Measurements from ENCODE around the gene MAML1. TPM values are rescaled to one million over a fixed set of nuclear protein-coding genes. Genes with fewer than 3 reads are reported as not detected.

Gene MAML1
- total RNA-seq, 3 donors from 2014 or later (not counting 1 experiment from before 2014, with no cell fraction given): 28.8 to 45.4 (median 37.6) TPM

DNA sequence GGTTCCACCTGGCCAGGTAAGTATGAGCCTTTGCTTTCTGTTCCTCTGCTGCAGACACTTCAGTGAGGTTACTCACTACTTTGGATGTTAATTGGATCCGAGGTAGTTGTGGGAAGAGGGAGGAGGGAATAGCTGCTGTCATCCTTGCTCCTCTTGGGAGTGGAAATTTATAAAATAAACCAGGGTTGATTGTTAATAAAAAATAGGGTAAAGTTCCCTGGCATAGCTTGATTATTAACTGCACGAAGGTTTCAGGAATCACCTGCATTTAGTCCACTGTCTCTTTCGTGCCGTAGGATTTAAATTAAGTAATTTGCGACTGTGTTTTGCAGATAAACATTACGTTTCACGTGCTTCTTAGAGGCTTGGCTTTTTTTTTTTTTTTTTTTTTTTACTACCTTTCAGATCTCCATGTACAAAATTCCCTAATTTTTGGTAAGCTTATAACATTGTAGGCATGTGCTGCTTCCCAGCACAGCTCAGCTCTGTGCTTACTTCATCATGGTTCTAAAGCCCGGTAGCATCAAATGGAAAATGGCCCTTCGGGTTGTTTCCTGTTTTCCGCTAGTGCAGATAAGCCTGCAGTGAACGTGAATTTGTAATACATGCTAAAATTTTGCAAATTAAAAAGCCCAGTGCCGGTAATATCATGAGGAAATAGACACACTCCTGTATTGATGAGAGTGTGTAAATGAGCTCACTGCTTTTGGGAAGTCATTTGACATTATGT lies 34.3 kb downstream of the MAML1 start:
- H3K36me3 Mint-ChIP-seq: no peaks in the 10 kb centered on the region
- ATAC-seq (no peak), DNase-seq (no peak)
- no peak overlapping the region for H3K27ac ChIP-seq (ENCODE audit: low read length)
- peaks cover 64% of the 10 kb centered on the region for H3K36me3 ChIP-seq (ENCODE audit: control insufficient read depth, insufficient read depth, low read length)
- no peak overlapping the region for H3K4me3 ChIP-seq (ENCODE audit: low read length)
- no peak overlapping the region for H3K4me3 Mint-ChIP-seq
- TF ChIP-seq, protein P1, sequence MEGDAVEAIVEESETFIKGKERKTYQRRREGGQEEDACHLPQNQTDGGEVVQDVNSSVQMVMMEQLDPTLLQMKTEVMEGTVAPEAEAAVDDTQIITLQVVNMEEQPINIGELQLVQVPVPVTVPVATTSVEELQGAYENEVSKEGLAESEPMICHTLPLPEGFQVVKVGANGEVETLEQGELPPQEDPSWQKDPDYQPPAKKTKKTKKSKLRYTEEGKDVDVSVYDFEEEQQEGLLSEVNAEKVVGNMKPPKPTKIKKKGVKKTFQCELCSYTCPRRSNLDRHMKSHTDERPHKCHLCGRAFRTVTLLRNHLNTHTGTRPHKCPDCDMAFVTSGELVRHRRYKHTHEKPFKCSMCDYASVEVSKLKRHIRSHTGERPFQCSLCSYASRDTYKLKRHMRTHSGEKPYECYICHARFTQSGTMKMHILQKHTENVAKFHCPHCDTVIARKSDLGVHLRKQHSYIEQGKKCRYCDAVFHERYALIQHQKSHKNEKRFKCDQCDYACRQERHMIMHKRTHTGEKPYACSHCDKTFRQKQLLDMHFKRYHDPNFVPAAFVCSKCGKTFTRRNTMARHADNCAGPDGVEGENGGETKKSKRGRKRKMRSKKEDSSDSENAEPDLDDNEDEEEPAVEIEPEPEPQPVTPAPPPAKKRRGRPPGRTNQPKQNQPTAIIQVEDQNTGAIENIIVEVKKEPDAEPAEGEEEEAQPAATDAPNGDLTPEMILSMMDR (IDR thresholded peaks at IDR 0.05): no peak
- H3K4me1 Mint-ChIP-seq: peaks cover 25 to 31% of the 10 kb centered on the region in 2 donors
- H3K27ac Mint-ChIP-seq: no peak overlapping the region
- 80% methylated on average over 12 of the region's 12 CpGs for WGBS (ENCODE audit: insufficient coverage)
- no peaks in the 10 kb centered on the region for H3K9me3 ChIP-seq (ENCODE audit: control insufficient read depth, insufficient read depth, low read length)
- no peaks in the 10 kb centered on the region for H3K27me3 ChIP-seq (ENCODE audit: control insufficient read depth, insufficient read depth, low read length)
- H3K9me3 Mint-ChIP-seq: no peaks in the 10 kb centered on the region
- no peaks in the 10 kb centered on the region for H3K27me3 Mint-ChIP-seq (ENCODE audit: low read depth in 2 of 2)
- peaks cover 15% of the 10 kb centered on the region for H3K4me1 ChIP-seq (ENCODE audit: control insufficient read depth, insufficient read depth, low read length)
- intact Hi-C loops (cut with micrococcal nuclease): no loop called here

DNA sequence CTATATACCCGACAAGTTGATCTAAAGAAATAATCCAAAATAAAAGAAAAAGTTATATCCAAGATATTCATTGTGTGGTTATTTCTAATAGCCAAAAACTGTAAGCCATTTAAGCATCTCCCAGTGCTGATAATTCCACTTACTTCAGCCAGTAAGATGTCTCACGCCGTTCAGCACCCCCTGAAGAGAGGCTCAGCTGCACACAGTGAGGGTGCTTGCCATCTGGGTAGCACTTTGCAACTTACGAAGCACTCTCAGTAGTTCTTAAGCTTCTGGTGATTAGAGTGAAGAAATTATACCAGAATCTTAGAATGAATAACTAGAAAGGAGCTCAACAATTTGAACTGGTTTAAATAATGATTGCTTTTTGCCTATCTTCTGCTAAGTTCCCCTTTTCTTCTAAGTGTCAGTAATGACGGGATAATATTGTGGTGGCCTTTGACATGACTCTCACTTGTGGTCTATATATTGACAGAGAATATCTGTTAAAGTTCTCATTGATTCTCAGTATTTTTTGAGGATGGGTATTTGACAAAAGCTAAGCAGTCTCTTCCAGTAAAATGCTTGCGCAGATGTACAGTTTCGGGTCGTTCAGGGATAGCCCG lies 35.0 kb downstream of the MAML1 start:
- 97% methylated on average over 8 of the region's 9 CpGs for WGBS (ENCODE audit: insufficient coverage)
- no peak overlapping the region for H3K4me3 ChIP-seq (ENCODE audit: low read length)
- no peak for DNase-seq
- no peaks in the 10 kb centered on the region for H3K27me3 ChIP-seq (ENCODE audit: control insufficient read depth, insufficient read depth, low read length)
- H3K27ac Mint-ChIP-seq: no peak overlapping the region
- H3K36me3 Mint-ChIP-seq: no peaks in the 10 kb centered on the region
- ATAC-seq: no peak
- no peak overlapping the region for H3K27ac ChIP-seq (ENCODE audit: low read length)
- intact Hi-C loops (cut with micrococcal nuclease): no loop called here
- H3K4me3 Mint-ChIP-seq: no peak overlapping the region
- H3K9me3 Mint-ChIP-seq: no peaks in the 10 kb centered on the region
- no peaks in the 10 kb centered on the region for H3K9me3 ChIP-seq (ENCODE audit: control insufficient read depth, insufficient read depth, low read length)
- H3K4me1 ChIP-seq (ENCODE audit: control insufficient read depth, insufficient read depth, low read length): peaks cover 8% of the 10 kb centered on the region
- TF ChIP-seq, protein P1 (IDR thresholded peaks at IDR 0.05): no peak
- H3K4me1 Mint-ChIP-seq: peaks cover 22 to 24% of the 10 kb centered on the region in 2 donors
- no peaks in the 10 kb centered on the region for H3K27me3 Mint-ChIP-seq (ENCODE audit: low read depth in 2 of 2)
- H3K36me3 ChIP-seq (ENCODE audit: control insufficient read depth, insufficient read depth, low read length): peaks cover 69% of the 10 kb centered on the region

DNA sequence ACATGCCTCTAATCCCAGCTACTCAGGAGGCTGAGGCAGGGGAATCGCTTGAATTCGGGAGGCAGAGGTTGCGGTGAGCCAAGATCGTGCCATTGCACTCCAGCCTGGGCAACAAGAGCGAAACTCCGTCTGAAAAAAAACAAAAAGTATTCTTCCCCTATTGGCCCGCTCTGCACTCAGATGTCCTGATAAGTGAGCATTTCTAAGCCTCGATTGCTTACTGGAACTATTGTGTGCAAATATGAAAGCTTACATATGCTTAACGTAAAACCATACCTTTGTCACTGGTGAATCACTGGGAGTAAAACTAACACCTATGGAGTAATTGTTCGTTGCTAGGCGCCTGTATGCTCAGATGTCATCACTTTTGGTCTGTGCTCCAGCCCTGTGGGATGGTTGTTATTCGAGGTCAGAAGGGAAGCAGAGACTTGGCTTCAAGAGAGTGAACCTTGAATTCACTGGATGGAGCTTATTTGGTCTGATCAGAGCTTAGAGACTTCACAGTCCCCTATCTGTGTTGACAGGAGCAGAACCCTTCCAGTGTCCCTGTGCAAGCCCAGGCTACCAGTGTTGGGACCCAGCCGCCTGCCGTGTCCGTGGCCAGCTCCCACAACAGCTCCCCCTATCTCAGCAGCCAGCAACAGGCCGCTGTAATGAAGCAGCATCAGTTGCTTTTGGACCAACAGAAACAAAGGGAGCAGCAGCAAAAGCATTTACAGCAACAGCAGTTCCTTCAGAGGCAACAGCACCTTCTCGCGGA lies 35.9 kb downstream of the MAML1 start:
- H3K36me3 ChIP-seq (ENCODE audit: control insufficient read depth, insufficient read depth, low read length): peaks cover 77% of the 10 kb centered on the region
- no peaks in the 10 kb centered on the region for H3K9me3 ChIP-seq (ENCODE audit: control insufficient read depth, insufficient read depth, low read length)
- Mint-ChIP-seq H3K4me1 (peaks cover 18 to 19% of the 10 kb centered on the region in 2 donors), H3K27ac (no peak overlapping the region), H3K9me3 (no peaks in the 10 kb centered on the region), H3K36me3 (no peaks in the 10 kb centered on the region), H3K4me3 (no peak overlapping the region), H3K27me3 (ENCODE audit: low read depth in 2 of 2) (no peaks in the 10 kb centered on the region)
- H3K27ac ChIP-seq (ENCODE audit: low read length): no peak overlapping the region
- TF ChIP-seq, protein P1 (IDR thresholded peaks at IDR 0.05): no peak
- DNase-seq: no peak
- H3K27me3 ChIP-seq (ENCODE audit: control insufficient read depth, insufficient read depth, low read length): no peaks in the 10 kb centered on the region
- WGBS (ENCODE audit: insufficient coverage): 94% methylated on average over 18 of the region's 18 CpGs
- no peak for ATAC-seq
- intact Hi-C loops (cut with micrococcal nuclease): no loop called here
- H3K4me1 ChIP-seq (ENCODE audit: control insufficient read depth, insufficient read depth, low read length): peaks cover 7% of the 10 kb centered on the region
- H3K4me3 ChIP-seq (ENCODE audit: low read length): no peak overlapping the region
